GM23248 (cell line): Measurements from ENCODE around the gene FABP6.

Experiments used
- EZH2 ChIP-seq: fragments of 200-600 bp; sonication (generic); IDR thresholded peaks from 2 replicates; pipeline ENCODE4 v1.6.1; 2018; ENCODE audit warnings: antibody characterized with exemption, mild to moderate bottlenecking; ENCODE audit not compliant: insufficient read depth, poor library complexity, severe bottlenecking
- EZH2phosphoT487 ChIP-seq: fragments of 200-600 bp; sonication (generic); IDR thresholded peaks from 2 replicates; pipeline ENCODE4 v1.6.1; 2018; ENCODE audit warnings: antibody characterized with exemption, moderate library complexity, mild to moderate bottlenecking, low read depth; ENCODE audit not compliant: insufficient read depth

DNA sequence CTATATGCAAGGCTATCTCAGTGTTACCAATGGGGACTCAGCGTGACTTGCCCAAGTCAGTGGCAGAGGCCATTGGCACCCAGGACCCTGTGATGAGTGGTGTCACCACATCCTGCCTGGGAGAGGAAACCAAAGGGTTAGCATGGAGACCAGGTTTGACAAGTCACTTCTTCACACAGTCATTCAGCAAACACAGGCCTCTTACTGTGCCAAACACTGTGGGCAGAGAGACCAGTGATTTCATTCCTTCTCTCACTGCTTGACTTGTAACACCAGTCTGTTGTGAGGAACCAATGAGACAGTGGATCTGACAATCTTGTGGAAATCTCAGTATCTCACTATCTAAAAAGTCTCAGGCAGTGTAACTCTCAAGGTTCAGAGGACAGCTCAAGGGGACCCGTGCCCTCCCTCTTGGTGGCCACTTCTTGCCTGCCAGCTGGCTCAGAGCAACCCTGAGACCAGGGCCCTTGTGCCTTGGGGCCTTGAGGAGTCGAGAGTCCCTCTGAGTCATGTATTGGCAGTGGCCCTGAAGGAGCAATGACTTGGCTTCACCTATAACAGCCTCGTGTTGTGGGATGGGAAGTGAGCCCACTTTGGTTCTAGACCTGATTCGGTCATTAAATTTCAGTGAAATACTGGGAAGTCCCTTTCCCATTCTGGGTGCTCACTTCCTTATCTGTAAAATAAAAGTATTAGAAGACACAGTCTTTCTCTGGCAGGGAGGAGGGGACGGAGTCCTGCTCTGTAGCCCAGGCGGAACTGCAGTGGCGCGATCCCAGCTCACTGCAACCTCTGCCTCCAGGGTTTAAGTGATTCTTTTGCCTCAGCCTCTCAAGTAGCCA lies 1.6 kb downstream of the FABP6 start:
- TF ChIP-seq EZH2phosphoT487 (no peak), EZH2 (no peak)
